GM19240 (cell line): Measurements from ENCODE around the gene GTF2IRD2.
"Not testable (repeated sequence)": the region's sequence is repeated elsewhere in the genome, so short reads cannot be mapped to it uniquely, and the experiment has no call there.

Source experiments
- DNase-seq: peaks from one replicate; pipeline ENCODE4 v3.0.0; 2011; ENCODE audit warnings: low spot score; ENCODE audit not compliant: insufficient read length

Gene GTF2IRD2

GRCh38 chr7:74850833-74851721, at the start of gene GTF2IRD2:
GTF2IRD2 (minus strand) TSS chr7:74851605; CDS start chr7:74836378, 15,227 bp downstream.
- DNase-seq = not testable (repeated sequence)

- DNase-seq = not testable (repeated sequence)
Observed at GRCh38 chr7:74890158-74891123, 39.0 kb upstream of the GTF2IRD2 start.

GRCh38 chr7:74889518-74890129, 38.2 kb upstream of the GTF2IRD2 start:
- DNase-seq = not testable (repeated sequence)

- not testable (repeated sequence) for DNase-seq
Observed at GRCh38 chr7:74885295-74885694, 33.9 kb upstream of the GTF2IRD2 start.

GRCh38 chr7:74882110-74882509, 30.7 kb upstream of the GTF2IRD2 start:
- DNase-seq = not testable (repeated sequence)

- not testable (repeated sequence) for DNase-seq
Observed at GRCh38 chr7:74874748-74875512, 23.5 kb upstream of the GTF2IRD2 start.

- DNase-seq = not testable (repeated sequence)
Observed at GRCh38 chr7:74874104-74874747, 22.8 kb upstream of the GTF2IRD2 start.

- DNase-seq = not testable (repeated sequence)
Observed at GRCh38 chr7:74872542-74872941, 21.1 kb upstream of the GTF2IRD2 start.

GRCh38 chr7:74865777-74866176, 14.4 kb upstream of the GTF2IRD2 start:
- DNase-seq = not testable (repeated sequence)

- DNase-seq = not testable (repeated sequence)
Observed at GRCh38 chr7:74849853-74850252, 1.6 kb downstream of the GTF2IRD2 start.

- not testable (repeated sequence) for DNase-seq
Observed at GRCh38 chr7:74830411-74830810, 21.0 kb downstream of the GTF2IRD2 start.

- not testable (repeated sequence) for DNase-seq
Observed at GRCh38 chr7:74829959-74830358, 21.4 kb downstream of the GTF2IRD2 start.

- not testable (repeated sequence) for DNase-seq
Observed at GRCh38 chr7:74821259-74821658, 30.1 kb downstream of the GTF2IRD2 start.

- DNase-seq = not testable (repeated sequence)
Observed at GRCh38 chr7:74820146-74820805, 31.1 kb downstream of the GTF2IRD2 start.

- not testable (repeated sequence) for DNase-seq
Observed at GRCh38 chr7:74815882-74816281, 35.5 kb downstream of the GTF2IRD2 start.

- not testable (repeated sequence) for DNase-seq
Observed at GRCh38 chr7:74798644-74799043, 52.8 kb downstream of the GTF2IRD2 start.

GRCh38 chr7:74797848-74798622, 53.4 kb downstream of the GTF2IRD2 start:
- DNase-seq = not testable (repeated sequence)

- DNase-seq = not testable (repeated sequence)
Observed at GRCh38 chr7:74789200-74789736, 62.1 kb downstream of the GTF2IRD2 start.
